Measurements from ENCODE around the gene VPS45.
A peak's percentile ranks its signal among the peaks of the same experiment; 100 is the strongest.
"Not testable (repeated sequence)": the region's sequence is repeated elsewhere in the genome, so short reads cannot be mapped to it uniquely, and the experiment has no call there.

Gene VPS45

DNA sequence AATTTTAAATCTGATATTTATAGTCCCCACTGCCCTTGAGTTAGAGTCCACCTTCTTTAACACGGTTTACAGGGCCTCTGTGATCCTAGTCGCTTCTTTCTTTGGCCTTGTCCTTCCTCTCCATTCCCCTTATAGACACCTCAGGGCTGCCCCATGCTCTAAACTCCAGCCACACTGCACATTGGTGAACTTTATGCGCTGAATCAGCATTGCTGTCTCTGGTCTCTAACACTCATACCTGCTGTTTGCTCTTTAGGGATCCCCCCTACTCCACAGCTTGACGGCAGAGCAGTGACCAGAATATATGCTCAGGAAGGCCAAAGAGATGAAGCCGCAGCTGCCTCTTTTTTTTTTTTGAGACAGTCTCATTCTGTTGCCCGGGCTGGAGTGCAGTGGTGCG is 112.3 kb downstream of the VPS45 start:
- Histone ChIP-seq H3K4me1 (ENCODE audit: control extremely low read depth in 1 of 4, control insufficient read depth in 4 of 4, insufficient read depth in 4 of 4, low read length in 3 of 4) (peaks cover 0 to 5% (median 2%) of the 10 kb centered on the region in 4 experiments), H3K9me3 (ENCODE audit: control extremely low read depth in 1 of 5, control insufficient read depth in 4 of 5, insufficient read depth in 2 of 5, low read depth in 1 of 5, low read length in 4 of 5) (no peaks in the 10 kb centered on the region), H3K4me3 (ENCODE audit: control insufficient read depth in 1 of 7, extremely low read depth in 1 of 7, insufficient read depth in 4 of 7, low read depth in 2 of 7, low read length in 6 of 7) (no peak overlapping the region), H3K36me3 (ENCODE audit: control insufficient read depth in 4 of 4, insufficient read depth in 4 of 4, low read length in 3 of 4) (no peaks in the 10 kb centered on the region), H3K27me3 (replicated peaks in 2 of 5; ENCODE audit: control insufficient read depth in 4 of 5, insufficient read depth in 5 of 5, low read length in 4 of 5) (no peaks in the 10 kb centered on the region), H3K27ac (ENCODE audit: insufficient read depth in 1 of 2, low read depth in 1 of 2, low read length in 2 of 2, poor library complexity in 1 of 2, severe bottlenecking in 2 of 2) (no peak overlapping the region)
- ChIA-PET CTCF (interaction anchor here (1.6 to 21.0 kb wide), 2 partner anchors 14 to 106 kb away, joined by 3 to 239 read pairs; no protein-coding TSS in a partner anchor), POLR2A (interaction anchor here (0.7 kb wide), 1 partner anchor 292 kb away, joined by 3 read pairs; a partner anchor contains a TSS)
- DNase-seq: no peak
- 94% methylated on average over 6 of the region's 7 CpGs for WGBS (ENCODE audit: insufficient coverage)

DNA sequence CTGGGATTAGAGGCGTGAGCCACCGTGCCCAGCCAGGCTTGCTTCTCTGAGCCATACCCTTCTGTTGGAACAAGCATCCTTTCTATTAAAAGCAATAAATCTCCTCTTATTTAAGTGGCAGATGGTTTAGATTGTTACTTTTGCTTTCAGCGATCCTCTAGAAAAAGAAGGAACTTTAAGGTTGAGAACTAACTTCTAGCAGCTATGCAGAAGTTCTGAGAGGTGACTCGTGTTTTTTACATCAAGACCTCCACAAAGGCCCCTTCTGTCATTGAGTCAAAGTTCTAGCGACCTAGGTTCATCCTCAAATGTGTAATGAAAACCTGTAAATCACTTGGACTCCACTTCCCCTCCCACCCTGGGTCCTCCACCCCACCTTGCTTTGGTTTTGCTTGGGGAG is 112.9 kb downstream of the VPS45 start:
- Histone ChIP-seq H3K27ac (ENCODE audit: insufficient read depth in 1 of 2, low read depth in 1 of 2, low read length in 2 of 2, poor library complexity in 1 of 2, severe bottlenecking in 2 of 2) (no peak overlapping the region), H3K4me3 (ENCODE audit: control insufficient read depth in 1 of 7, extremely low read depth in 1 of 7, insufficient read depth in 4 of 7, low read depth in 2 of 7, low read length in 6 of 7) (no peak overlapping the region), H3K27me3 (replicated peaks in 2 of 5; ENCODE audit: control insufficient read depth in 4 of 5, insufficient read depth in 5 of 5, low read length in 4 of 5) (no peaks in the 10 kb centered on the region), H3K36me3 (ENCODE audit: control insufficient read depth in 4 of 4, insufficient read depth in 4 of 4, low read length in 3 of 4) (no peaks in the 10 kb centered on the region), H3K4me1 (ENCODE audit: control extremely low read depth in 1 of 4, control insufficient read depth in 4 of 4, insufficient read depth in 4 of 4, low read length in 3 of 4) (peaks cover 0 to 5% (median 2%) of the 10 kb centered on the region in 4 experiments), H3K9me3 (ENCODE audit: control extremely low read depth in 1 of 5, control insufficient read depth in 4 of 5, insufficient read depth in 2 of 5, low read depth in 1 of 5, low read length in 4 of 5) (no peaks in the 10 kb centered on the region)
- ChIA-PET CTCF (interaction anchor here (1.6 to 21.0 kb wide), 2 partner anchors 15 to 107 kb away, joined by 3 to 239 read pairs; no protein-coding TSS in a partner anchor), POLR2A (interaction anchor here (0.7 kb wide), 1 partner anchor 293 kb away, joined by 3 read pairs; a partner anchor contains a TSS)
- DNase-seq: peak in 2 of 3 donors; percentile 66 to 69
- WGBS (ENCODE audit: insufficient coverage): 6% methylated on average over 2 of the region's 5 CpGs

DNA sequence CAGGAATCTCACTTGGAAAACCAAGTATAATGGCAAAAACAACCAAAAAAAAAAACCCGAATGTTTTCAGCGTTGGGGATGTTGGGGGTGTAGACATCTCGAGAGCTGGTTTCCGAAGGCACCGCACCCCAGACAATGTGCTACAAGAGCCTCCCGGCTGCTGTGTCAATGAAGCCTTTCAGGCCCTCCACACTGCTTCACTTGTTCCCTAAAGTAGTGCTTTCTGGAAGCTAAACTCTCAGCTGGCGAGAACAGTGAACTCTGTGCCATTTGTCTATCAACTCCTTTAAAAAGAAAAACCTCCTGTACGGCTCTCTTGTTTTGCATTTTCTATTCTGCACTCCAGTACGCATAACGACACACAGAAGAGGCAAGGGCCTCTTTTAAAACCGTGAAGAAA is 114.7 kb downstream of the VPS45 start:
- no peak overlapping the region for H3K4me3 ChIP-seq (ENCODE audit: control insufficient read depth in 1 of 7, extremely low read depth in 1 of 7, insufficient read depth in 4 of 7, low read depth in 2 of 7, low read length in 6 of 7)
- CTCF ChIA-PET: interaction anchor here (21.0 kb wide), 1 partner anchor 16 kb away, joined by 239 read pairs; no protein-coding TSS in a partner anchor
- no peaks in the 10 kb centered on the region for H3K27me3 ChIP-seq (replicated peaks in 2 of 5; ENCODE audit: control insufficient read depth in 4 of 5, insufficient read depth in 5 of 5, low read length in 4 of 5)
- H3K27ac ChIP-seq (ENCODE audit: insufficient read depth in 1 of 2, low read depth in 1 of 2, low read length in 2 of 2, poor library complexity in 1 of 2, severe bottlenecking in 2 of 2): no peak overlapping the region
- 96% methylated on average over 11 of the region's 11 CpGs for WGBS (ENCODE audit: insufficient coverage)
- H3K36me3 ChIP-seq (ENCODE audit: control insufficient read depth in 4 of 4, insufficient read depth in 4 of 4, low read length in 3 of 4): no peaks in the 10 kb centered on the region
- POLR2A ChIA-PET: no interaction called here
- no peaks in the 10 kb centered on the region for H3K9me3 ChIP-seq (ENCODE audit: control extremely low read depth in 1 of 5, control insufficient read depth in 4 of 5, insufficient read depth in 2 of 5, low read depth in 1 of 5, low read length in 4 of 5)
- no peak for DNase-seq
- peaks cover 2 to 13% (median 7%) of the 10 kb centered on the region in 4 experiments for H3K4me1 ChIP-seq (ENCODE audit: control extremely low read depth in 1 of 4, control insufficient read depth in 4 of 4, insufficient read depth in 4 of 4, low read length in 3 of 4)

DNA sequence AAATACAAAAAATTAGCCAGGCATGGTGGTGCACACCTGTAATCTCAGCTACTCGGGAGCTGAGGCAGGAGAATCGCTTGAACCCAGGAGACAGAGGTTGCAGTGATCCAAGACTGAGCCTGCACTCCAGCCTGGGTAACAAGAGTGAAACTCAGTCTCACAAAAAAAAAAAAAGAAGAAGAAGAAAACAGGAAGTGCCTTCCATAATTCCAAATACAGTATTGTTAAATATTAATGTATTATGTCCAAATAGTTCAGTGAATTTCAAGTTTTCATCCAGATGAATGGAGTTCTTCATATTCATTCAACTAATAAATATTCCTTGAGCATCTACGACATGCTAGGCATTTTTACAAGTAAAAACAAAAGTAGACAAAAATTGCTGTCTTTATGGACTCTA is 115.5 kb downstream of the VPS45 start:
- Histone ChIP-seq H3K36me3 (ENCODE audit: control insufficient read depth in 4 of 4, insufficient read depth in 4 of 4, low read length in 3 of 4) (no peaks in the 10 kb centered on the region), H3K27ac (ENCODE audit: insufficient read depth in 1 of 2, low read depth in 1 of 2, low read length in 2 of 2, poor library complexity in 1 of 2, severe bottlenecking in 2 of 2) (no peak overlapping the region), H3K27me3 (replicated peaks in 2 of 5; ENCODE audit: control insufficient read depth in 4 of 5, insufficient read depth in 5 of 5, low read length in 4 of 5) (no peaks in the 10 kb centered on the region), H3K4me1 (ENCODE audit: control extremely low read depth in 1 of 4, control insufficient read depth in 4 of 4, insufficient read depth in 4 of 4, low read length in 3 of 4) (peaks cover 2 to 17% (median 11%) of the 10 kb centered on the region in 4 experiments), H3K4me3 (ENCODE audit: control insufficient read depth in 1 of 7, extremely low read depth in 1 of 7, insufficient read depth in 4 of 7, low read depth in 2 of 7, low read length in 6 of 7) (no peak overlapping the region), H3K9me3 (ENCODE audit: control extremely low read depth in 1 of 5, control insufficient read depth in 4 of 5, insufficient read depth in 2 of 5, low read depth in 1 of 5, low read length in 4 of 5) (no peaks in the 10 kb centered on the region)
- ChIA-PET POLR2A (no interaction called here), CTCF (interaction anchor here (1.1 to 21.0 kb wide), 3 partner anchors 17 to 110 kb away, joined by 3 to 239 read pairs (median 11); no protein-coding TSS in a partner anchor)
- WGBS (ENCODE audit: insufficient coverage): 100% methylated on average over 2 of the region's 3 CpGs
- no peak for DNase-seq

DNA sequence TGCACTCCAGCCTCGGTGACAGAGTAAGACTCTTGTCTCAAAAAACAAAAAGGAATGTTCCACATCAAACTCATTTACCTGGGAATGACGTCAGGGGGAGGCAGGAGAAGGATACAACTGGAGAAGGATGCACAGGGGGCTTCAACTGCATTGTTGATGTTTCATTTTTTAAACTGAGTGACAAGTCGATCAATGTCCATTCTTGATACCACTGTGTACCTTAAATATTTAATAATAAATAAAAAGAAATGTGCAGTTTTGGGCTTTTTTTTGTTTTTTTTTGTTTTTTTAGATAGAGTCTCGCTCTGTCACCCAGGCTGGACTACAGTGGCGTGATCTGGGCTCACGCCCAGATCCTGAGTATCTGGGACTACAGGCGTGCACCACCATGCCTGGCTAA is 117.9 kb downstream of the VPS45 start:
- H3K9me3 ChIP-seq (ENCODE audit: control extremely low read depth in 1 of 5, control insufficient read depth in 4 of 5, insufficient read depth in 2 of 5, low read depth in 1 of 5, low read length in 4 of 5): no peaks in the 10 kb centered on the region
- no peak for DNase-seq
- H3K27me3 ChIP-seq (replicated peaks in 2 of 5; ENCODE audit: control insufficient read depth in 4 of 5, insufficient read depth in 5 of 5, low read length in 4 of 5): no peaks in the 10 kb centered on the region
- H3K27ac ChIP-seq (ENCODE audit: insufficient read depth in 1 of 2, low read depth in 1 of 2, low read length in 2 of 2, poor library complexity in 1 of 2, severe bottlenecking in 2 of 2): no peak overlapping the region
- H3K4me3 ChIP-seq (ENCODE audit: control insufficient read depth in 1 of 7, extremely low read depth in 1 of 7, insufficient read depth in 4 of 7, low read depth in 2 of 7, low read length in 6 of 7): no peak overlapping the region
- ChIA-PET CTCF (interaction anchor here (1.5 to 21.0 kb wide), 3 partner anchors 20 to 127 kb away, joined by 3 to 239 read pairs (median 4); no protein-coding TSS in a partner anchor), POLR2A (no interaction called here)
- peaks cover 2 to 16% (median 11%) of the 10 kb centered on the region in 4 experiments for H3K4me1 ChIP-seq (ENCODE audit: control extremely low read depth in 1 of 4, control insufficient read depth in 4 of 4, insufficient read depth in 4 of 4, low read length in 3 of 4)
- no peaks in the 10 kb centered on the region for H3K36me3 ChIP-seq (ENCODE audit: control insufficient read depth in 4 of 4, insufficient read depth in 4 of 4, low read length in 3 of 4)
- 100% methylated on average over 5 of the region's 7 CpGs for WGBS (ENCODE audit: insufficient coverage)

DNA sequence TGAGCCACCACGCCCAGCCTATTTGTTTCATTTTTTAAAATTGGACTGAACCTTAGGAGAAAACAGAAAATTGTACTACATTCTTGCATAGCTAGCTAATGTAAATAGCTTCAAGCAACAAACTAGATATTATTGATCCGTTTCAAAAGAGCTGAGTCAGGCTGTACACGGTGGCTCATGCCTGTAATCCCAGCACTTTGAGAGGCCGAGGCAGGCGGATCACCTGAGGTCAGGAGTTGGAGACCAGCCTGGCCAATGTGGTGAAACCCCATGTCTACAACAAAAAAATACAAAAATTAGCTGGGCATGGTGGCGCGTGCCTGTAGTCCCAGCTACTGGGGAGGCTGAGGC is 118.8 kb downstream of the VPS45 start:
- not testable (repeated sequence) for DNase-seq

More for the DNA sequence above, 118.8 kb downstream of the VPS45 start:
- WGBS (ENCODE audit: insufficient coverage): 86% methylated on average over 6 of the region's 7 CpGs
- Histone ChIP-seq H3K4me1 (ENCODE audit: control extremely low read depth in 1 of 4, control insufficient read depth in 4 of 4, insufficient read depth in 4 of 4, low read length in 3 of 4) (peaks cover 2 to 12% (median 9%) of the 10 kb centered on the region in 4 experiments), H3K4me3 (ENCODE audit: control insufficient read depth in 1 of 7, extremely low read depth in 1 of 7, insufficient read depth in 4 of 7, low read depth in 2 of 7, low read length in 6 of 7) (peak overlapping the region in 4 of 7 experiments; percentile 50 to 80 (median 56)), H3K27ac (ENCODE audit: insufficient read depth in 1 of 2, low read depth in 1 of 2, low read length in 2 of 2, poor library complexity in 1 of 2, severe bottlenecking in 2 of 2) (peak overlapping the region in 1 of 2 experiments; percentile 88)
- not testable (repeated sequence) for H3K27me3 ChIP-seq (replicated peaks in 2 of 5; ENCODE audit: control insufficient read depth in 4 of 5, insufficient read depth in 5 of 5, low read length in 4 of 5); H3K36me3 ChIP-seq (ENCODE audit: control insufficient read depth in 4 of 4, insufficient read depth in 4 of 4, low read length in 3 of 4); H3K9me3 ChIP-seq (ENCODE audit: control extremely low read depth in 1 of 5, control insufficient read depth in 4 of 5, insufficient read depth in 2 of 5, low read depth in 1 of 5, low read length in 4 of 5)
- CTCF ChIA-PET: interaction anchor here (0.7 to 21.0 kb wide), 19 partner anchors 15 to 225 kb away, joined by 3 to 239 read pairs (median 5); no protein-coding TSS in a partner anchor
- POLR2A ChIA-PET: interaction anchor here (0.6 to 1.2 kb wide), 2 partner anchors 20 to 26 kb away, joined by 3 read pairs; no protein-coding TSS in a partner anchor
